Mucosa of rectum (tissue), 2 donors: Measurements from ENCODE around the gene FGF7.
"Not testable (repeated sequence)": the region's sequence is repeated elsewhere in the genome, so short reads cannot be mapped to it uniquely, and the experiment has no call there.

Experiments
- H3K27ac ChIP-seq, 2 donors: one replicate each; pipeline ENCODE4 v1.7.0; 2013; ENCODE audit warnings: inconsistent platforms in 2 of 2, low read depth in 2 of 2, low read length in 2 of 2
- H3K27me3 ChIP-seq, 2 donors: one replicate each; pipeline ENCODE4 v1.7.0; 2013; ENCODE audit warnings: low read length in 2 of 2; ENCODE audit not compliant: control insufficient read depth in 2 of 2, insufficient read depth in 2 of 2
- H3K36me3 ChIP-seq, 2 donors: one replicate each; pipeline ENCODE4 v1.7.0; 2013; ENCODE audit warnings: low read length in 2 of 2; ENCODE audit not compliant: control insufficient read depth in 2 of 2, insufficient read depth in 2 of 2
- H3K4me1 ChIP-seq, 2 donors: one replicate each; pipeline ENCODE4 v1.7.0; 2013; ENCODE audit warnings: low read length in 2 of 2, mild to moderate bottlenecking in 1 of 2; ENCODE audit not compliant: control insufficient read depth in 2 of 2, insufficient read depth in 2 of 2
- H3K4me3 ChIP-seq, 2 donors: one replicate each; pipeline ENCODE4 v1.7.0; 2013; ENCODE audit warnings: low read length in 2 of 2
- H3K9ac ChIP-seq, 2 donors: one replicate each; pipeline ENCODE4 v1.7.0; 2013; ENCODE audit warnings: low read length in 2 of 2, low read depth in 1 of 2, mild to moderate bottlenecking in 1 of 2
- H3K9me3 ChIP-seq, 2 donors: one replicate each; pipeline ENCODE4 v1.7.0; 2013; ENCODE audit warnings: low read length in 2 of 2; ENCODE audit not compliant: control insufficient read depth in 2 of 2
- donor health status: healthy.
- donor health status: Normal muscosa, but diverticular disease.

FGF7 gene

GRCh38 chr15:49464522-49464921, 41.5 kb downstream of the FGF7 start:
- no peak overlapping the region for H3K27ac ChIP-seq
- H3K9ac ChIP-seq, result no peak overlapping the region
- H3K27me3 ChIP-seq, result no peaks in the 10 kb centered on the region
- no peak overlapping the region for H3K4me3 ChIP-seq
- no peaks in the 10 kb centered on the region for H3K9me3 ChIP-seq
- no peaks in the 10 kb centered on the region for H3K4me1 ChIP-seq
- no peaks in the 10 kb centered on the region for H3K36me3 ChIP-seq

- Histone ChIP-seq H3K9ac (no peak overlapping the region), H3K9me3 (no peaks in the 10 kb centered on the region), H3K4me1 (no peaks in the 10 kb centered on the region), H3K4me3 (no peak overlapping the region), H3K36me3 (no peaks in the 10 kb centered on the region), H3K27me3 (no peaks in the 10 kb centered on the region), H3K27ac (no peak overlapping the region)
These were observed 43.1 kb downstream of the FGF7 start for GRCh38 chr15:49466119-49466518.

- H3K27me3 ChIP-seq, result no peaks in the 10 kb centered on the region
- H3K4me1 ChIP-seq, result no peaks in the 10 kb centered on the region
- H3K4me3 ChIP-seq, result no peak overlapping the region
- no peaks in the 10 kb centered on the region for H3K9me3 ChIP-seq
- H3K36me3 ChIP-seq, result no peaks in the 10 kb centered on the region
- H3K27ac ChIP-seq, result no peak overlapping the region
- no peak overlapping the region for H3K9ac ChIP-seq
These were observed 44.9 kb downstream of the FGF7 start for GRCh38 chr15:49467746-49468480.

DNA sequence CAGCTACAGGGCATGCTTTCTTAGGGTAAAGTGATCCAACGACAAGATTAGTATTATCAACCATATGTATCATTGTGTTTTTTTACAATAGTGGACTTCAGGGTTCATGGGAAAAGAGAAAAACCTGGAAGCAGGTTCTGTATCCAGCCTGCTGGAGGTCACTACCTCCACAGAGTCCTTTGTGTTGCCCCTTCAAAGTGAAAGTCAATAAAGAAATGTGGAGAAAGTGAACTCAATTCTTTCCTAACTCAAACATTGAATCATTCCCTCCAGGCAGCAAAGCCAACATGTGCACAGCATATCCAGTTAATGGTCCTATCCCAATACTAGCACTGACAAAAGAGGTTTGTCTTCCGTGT, 45.4 kb downstream of the FGF7 start:
- no peaks in the 10 kb centered on the region for H3K27me3 ChIP-seq
- no peak overlapping the region for H3K9ac ChIP-seq
- H3K27ac ChIP-seq, result no peak overlapping the region
- H3K36me3 ChIP-seq, result no peaks in the 10 kb centered on the region
- no peaks in the 10 kb centered on the region for H3K9me3 ChIP-seq
- H3K4me3 ChIP-seq, result no peak overlapping the region
- no peaks in the 10 kb centered on the region for H3K4me1 ChIP-seq

DNA sequence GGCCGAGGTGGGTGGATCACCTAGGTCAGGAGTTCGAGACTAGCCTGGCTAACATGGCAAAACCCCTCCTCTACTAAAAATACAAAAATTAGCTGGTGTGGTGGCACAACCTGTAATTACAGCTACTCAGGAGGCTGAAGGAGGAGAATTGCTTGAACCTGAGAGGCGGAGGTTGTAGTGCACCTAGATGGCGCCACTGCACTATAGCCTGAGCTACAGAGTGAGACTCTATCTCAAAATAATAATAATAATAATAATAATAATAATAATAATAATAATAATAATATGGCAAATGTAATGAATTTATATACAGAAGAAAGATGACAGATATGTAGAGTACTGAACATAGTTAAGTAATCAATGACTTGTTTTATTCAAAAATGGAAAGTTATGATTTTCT, 48.2 kb downstream of the FGF7 start:
- H3K27ac ChIP-seq, H3K9me3 ChIP-seq, H3K27me3 ChIP-seq: not testable (repeated sequence)

DNA sequence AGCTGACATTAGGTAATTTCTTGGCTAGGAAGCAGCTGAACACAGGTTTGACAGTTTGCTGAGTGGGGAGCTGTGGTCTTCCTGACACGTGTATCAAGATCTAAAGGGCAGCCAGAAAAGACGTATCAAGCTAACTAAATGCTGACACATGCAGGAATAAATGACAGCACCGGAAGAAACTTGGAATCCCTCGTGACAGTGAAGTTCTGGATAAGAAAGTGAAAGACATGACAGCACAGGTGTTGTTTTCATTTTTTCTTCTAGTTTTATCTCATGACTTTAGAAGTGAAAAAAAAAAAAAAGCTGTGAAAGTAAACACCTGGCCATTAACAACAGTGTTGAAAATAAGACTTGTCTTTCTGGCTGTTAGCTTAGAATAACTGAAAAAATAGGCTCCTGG, 48.7 kb downstream of the FGF7 start:
- Histone ChIP-seq H3K36me3 (no peaks in the 10 kb centered on the region), H3K27ac (no peak overlapping the region), H3K4me1 (no peaks in the 10 kb centered on the region), H3K27me3 (no peaks in the 10 kb centered on the region), H3K4me3 (no peak overlapping the region), H3K9ac (no peak overlapping the region), H3K9me3 (no peaks in the 10 kb centered on the region)

More for the DNA sequence above, 48.2 kb downstream of the FGF7 start:
- not testable (repeated sequence) for H3K4me1 ChIP-seq, H3K9ac ChIP-seq, H3K4me3 ChIP-seq, H3K36me3 ChIP-seq

DNA sequence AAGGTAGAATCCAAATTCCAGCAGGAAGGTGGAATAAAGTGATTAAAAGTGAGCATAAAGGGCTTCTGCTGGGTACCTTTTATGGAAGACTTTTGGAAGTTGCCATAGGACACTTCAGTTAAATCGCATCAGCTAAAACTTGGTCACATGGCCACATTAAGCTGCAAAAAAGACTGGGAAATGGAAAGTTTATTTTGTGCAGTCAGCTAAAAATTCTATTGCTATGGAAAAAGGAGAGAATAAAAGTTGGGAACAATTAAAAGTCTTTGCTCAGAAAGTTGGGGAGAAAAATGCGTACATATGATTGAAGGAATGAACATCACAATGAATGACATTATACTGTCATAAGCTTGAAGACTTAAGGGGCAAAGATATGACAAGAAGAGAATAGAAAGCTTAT, 49.3 kb downstream of the FGF7 start:
- Histone ChIP-seq H3K27ac (no peak overlapping the region), H3K4me3 (no peak overlapping the region), H3K9me3 (no peaks in the 10 kb centered on the region), H3K36me3 (no peaks in the 10 kb centered on the region), H3K9ac (no peak overlapping the region), H3K27me3 (no peaks in the 10 kb centered on the region), H3K4me1 (no peaks in the 10 kb centered on the region)

DNA sequence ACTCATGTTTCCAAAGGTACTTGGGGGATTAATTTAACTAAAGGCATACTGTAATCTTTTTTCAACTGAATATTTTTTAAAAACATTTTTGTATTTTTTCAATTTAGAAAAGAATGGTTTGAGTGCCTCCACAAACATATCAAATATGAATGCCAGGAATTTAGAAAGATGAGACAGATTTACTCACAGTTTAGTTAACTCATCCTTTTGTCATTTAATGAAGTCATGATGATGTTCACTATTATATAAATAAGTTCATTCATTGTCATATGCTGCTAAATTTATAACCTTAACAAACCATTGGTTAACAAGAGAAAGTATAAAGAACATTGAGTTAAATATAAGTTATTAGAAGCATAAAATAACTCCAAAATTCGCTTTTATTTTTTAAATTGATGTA, 50.0 kb downstream of the FGF7 start:
- Histone ChIP-seq H3K27ac (no peak overlapping the region), H3K36me3 (no peaks in the 10 kb centered on the region), H3K9me3 (no peaks in the 10 kb centered on the region), H3K27me3 (no peaks in the 10 kb centered on the region), H3K4me3 (no peak overlapping the region), H3K9ac (no peak overlapping the region), H3K4me1 (no peaks in the 10 kb centered on the region)

DNA sequence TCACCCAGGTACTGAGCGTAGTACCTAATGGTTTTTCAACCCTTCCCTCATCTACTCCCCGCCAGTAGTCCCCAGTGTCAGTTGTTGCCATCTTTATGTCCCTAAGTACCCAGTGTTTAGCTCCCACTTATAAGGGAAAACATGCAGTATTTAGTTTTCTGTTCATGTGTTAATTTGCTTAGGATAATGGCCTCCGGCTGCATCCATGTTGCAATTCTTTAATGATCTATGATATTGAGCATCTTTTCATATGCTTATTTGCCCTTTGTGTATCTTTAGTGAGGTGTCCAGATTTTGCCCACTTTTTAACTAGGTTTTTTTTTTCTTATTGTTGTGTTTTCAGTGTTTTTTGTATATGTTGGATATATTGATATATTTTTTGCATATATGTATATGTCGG, 55.0 kb downstream of the FGF7 start:
- not testable (repeated sequence) for H3K27ac ChIP-seq, H3K4me1 ChIP-seq, H3K27me3 ChIP-seq, H3K9ac ChIP-seq, H3K4me3 ChIP-seq, H3K9me3 ChIP-seq, H3K36me3 ChIP-seq

GRCh38 chr15:49478982-49479381, 55.9 kb downstream of the FGF7 start:
- not testable (repeated sequence) for H3K27me3 ChIP-seq, H3K4me1 ChIP-seq, H3K27ac ChIP-seq, H3K4me3 ChIP-seq, H3K36me3 ChIP-seq, H3K9me3 ChIP-seq, H3K9ac ChIP-seq

GRCh38 chr15:49485401-49485800, 62.4 kb downstream of the FGF7 start:
- H3K36me3 ChIP-seq, H3K4me3 ChIP-seq, H3K27ac ChIP-seq, H3K9ac ChIP-seq, H3K27me3 ChIP-seq, H3K9me3 ChIP-seq, H3K4me1 ChIP-seq: not testable (repeated sequence)
